Adipocyte (in vitro differentiated cells): Measurements from ENCODE around the gene GNG7.
A peak's percentile ranks its signal among the peaks of the same experiment; 100 is the strongest.
"Not testable (repeated sequence)": the region's sequence is repeated elsewhere in the genome, so short reads cannot be mapped to it uniquely, and the experiment has no call there.

ENCODE experiments used
- DNase-seq: peaks from one replicate; pipeline ENCODE4 v3.0.0-alpha.2; 2015; ENCODE audit warnings: low read depth
- H3K27me3 ChIP-seq: replicated peaks from 2 replicates; pipeline ENCODE4 v1.7.0; 2013; ENCODE audit warnings: mild to moderate bottlenecking, low read length, moderate library complexity; ENCODE audit not compliant: control insufficient read depth, insufficient read depth
- H3K36me3 ChIP-seq: 2 replicates; pipeline ENCODE4 v1.7.0; 2013; ENCODE audit warnings: low read length, mild to moderate bottlenecking, moderate library complexity; ENCODE audit not compliant: control insufficient read depth, insufficient read depth, severe bottlenecking
- H3K4me1 ChIP-seq: 2 replicates; pipeline ENCODE4 v1.7.0; 2013; ENCODE audit warnings: mild to moderate bottlenecking, low read length, moderate library complexity; ENCODE audit not compliant: control insufficient read depth, insufficient read depth
- H3K4me3 ChIP-seq: 2 replicates; pipeline ENCODE4 v1.7.0; 2013; ENCODE audit warnings: mild to moderate bottlenecking, low read length, moderate library complexity
- H3K9ac ChIP-seq: 2 replicates; pipeline ENCODE4 v1.7.0; 2013; ENCODE audit warnings: mild to moderate bottlenecking, low read length, moderate library complexity
- H3K9me3 ChIP-seq: 2 replicates; pipeline ENCODE4 v1.7.0; 2013; ENCODE audit warnings: mild to moderate bottlenecking, low read length, moderate library complexity; ENCODE audit not compliant: control insufficient read depth

The GNG7 gene

DNA sequence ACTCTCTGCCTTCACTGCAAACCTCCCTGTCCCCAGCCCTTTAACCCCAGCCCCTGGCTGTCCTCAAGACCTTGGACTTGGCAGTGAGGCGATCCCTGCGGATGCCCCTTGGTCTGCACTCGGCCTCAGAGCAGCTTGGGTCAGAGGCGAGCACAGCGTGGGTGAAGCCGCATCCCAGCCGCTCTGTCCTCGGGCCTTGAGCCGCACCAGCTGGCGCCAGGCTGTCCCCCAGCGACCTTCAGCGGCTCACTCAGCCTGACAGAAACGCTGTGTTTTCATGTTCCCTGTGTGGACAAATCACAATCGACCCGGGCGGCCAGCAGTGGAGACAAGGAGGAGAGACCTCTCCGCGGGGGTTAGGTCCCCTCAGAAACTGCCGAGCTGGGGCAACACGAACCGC is 52.0 kb downstream of the GNG7 start:
- H3K4me3 ChIP-seq: no peak overlapping the region
- H3K9me3 ChIP-seq: no peaks in the 10 kb centered on the region
- H3K36me3 ChIP-seq: no peaks in the 10 kb centered on the region
- no peaks in the 10 kb centered on the region for H3K4me1 ChIP-seq
- H3K27me3 ChIP-seq: peaks cover 35% of the 10 kb centered on the region
- no peak for DNase-seq
- no peak overlapping the region for H3K9ac ChIP-seq

DNA sequence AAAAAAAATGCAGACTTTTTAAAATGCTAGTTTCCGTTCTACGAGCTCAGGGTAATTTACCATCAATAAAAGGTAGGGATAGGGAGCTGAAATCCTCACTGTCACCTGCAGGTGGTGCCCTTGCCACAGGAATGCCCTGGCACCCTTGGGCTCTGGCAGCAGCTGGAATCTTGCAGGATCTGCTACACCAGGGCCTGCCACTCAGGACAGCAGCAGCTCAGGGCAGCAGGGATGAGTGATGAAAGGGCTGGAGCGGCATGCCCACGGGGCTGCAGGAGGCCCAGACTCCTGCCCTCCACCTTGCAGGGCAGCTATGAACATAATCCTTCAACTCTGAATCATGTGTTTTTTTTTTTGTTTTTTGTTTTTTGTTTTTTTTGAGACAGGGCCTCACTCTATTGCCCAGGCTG is 54.0 kb downstream of the GNG7 start:
- Histone ChIP-seq H3K9ac (no peak overlapping the region), H3K4me1 (no peaks in the 10 kb centered on the region), H3K9me3 (no peaks in the 10 kb centered on the region), H3K27me3 (peaks cover 33% of the 10 kb centered on the region), H3K4me3 (no peak overlapping the region), H3K36me3 (no peaks in the 10 kb centered on the region)
- peak; percentile 81 for DNase-seq

DNA sequence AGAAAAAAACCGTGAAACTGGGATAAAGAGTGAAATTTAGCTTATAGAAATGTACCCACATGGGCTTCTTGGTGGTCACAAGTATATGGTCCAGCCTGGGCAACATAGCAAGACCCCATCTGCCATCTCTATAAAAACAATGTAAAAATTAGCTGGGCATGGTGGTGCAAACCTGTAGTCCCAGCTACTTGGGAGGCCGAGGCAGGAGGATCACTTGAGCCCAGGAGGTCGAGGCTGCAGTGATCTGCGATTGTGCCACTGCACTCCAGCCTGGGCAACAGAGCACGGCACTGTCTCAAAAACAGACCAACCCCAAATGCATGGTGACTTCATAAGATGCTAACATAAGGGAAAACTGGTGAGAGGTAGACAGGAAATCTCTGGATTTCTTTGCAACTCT is 54.4 kb downstream of the GNG7 start:
- Histone ChIP-seq H3K4me1 (no peaks in the 10 kb centered on the region), H3K4me3 (no peak overlapping the region), H3K9ac (no peak overlapping the region), H3K27me3 (peaks cover 33% of the 10 kb centered on the region), H3K36me3 (no peaks in the 10 kb centered on the region), H3K9me3 (no peaks in the 10 kb centered on the region)
- DNase-seq: no peak

DNA sequence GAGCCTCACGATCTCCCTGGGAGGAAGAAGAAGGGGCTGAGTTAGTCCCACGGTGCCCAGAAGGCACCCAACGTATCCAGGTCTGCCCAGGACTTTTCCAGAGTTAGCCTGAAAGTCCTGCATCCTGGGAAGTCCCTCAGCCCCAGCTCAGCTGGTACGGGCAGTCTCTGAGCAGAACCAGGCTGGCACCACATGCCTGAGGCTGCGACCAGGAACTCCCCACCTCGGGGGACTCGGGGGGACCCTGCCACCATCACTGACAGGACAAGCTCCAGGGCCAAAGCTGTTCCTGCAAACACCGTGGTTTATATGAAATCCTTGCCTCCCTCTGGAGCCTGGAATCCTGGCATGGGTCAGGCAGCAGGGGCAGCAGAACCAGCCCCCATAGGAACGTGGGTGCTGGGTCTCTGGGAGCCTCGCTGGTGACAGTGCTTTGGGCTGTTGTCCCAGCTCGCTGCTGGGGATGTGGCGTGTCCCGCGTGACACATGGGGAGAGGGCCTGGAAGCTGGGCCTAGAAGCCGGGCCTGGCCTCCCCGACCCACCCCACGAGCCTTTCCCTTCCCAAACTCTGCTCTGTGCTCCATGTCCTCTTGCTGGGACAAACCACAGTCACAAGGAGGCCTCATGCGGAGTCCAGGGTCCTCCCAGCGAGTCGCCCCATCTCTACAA is 55.5 kb downstream of the GNG7 start:
- DNase-seq: no peak
- Histone ChIP-seq H3K27me3 (peaks cover 37% of the 10 kb centered on the region), H3K9me3 (no peaks in the 10 kb centered on the region), H3K36me3 (no peaks in the 10 kb centered on the region), H3K4me1 (no peaks in the 10 kb centered on the region), H3K9ac (no peak overlapping the region), H3K4me3 (no peak overlapping the region)

DNA sequence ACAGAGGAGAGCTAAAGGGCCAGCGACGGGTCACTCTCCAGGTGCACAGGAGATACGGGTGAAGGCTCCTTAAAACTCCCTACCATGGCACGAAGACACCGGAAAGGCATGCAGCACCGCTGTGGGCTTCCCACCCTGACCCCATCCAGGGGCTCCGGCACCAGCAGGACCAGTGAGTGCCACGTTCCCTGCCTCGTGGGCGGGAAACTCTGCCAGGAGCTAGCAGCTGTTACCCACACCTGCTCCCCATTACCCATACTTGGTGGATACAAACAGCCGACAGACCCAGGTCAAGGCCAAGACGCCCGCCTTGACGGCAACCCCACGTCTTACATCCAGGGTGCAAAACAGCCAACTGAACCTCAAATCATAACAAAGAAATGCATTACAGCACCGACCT is 56.7 kb downstream of the GNG7 start:
- Histone ChIP-seq H3K36me3 (no peaks in the 10 kb centered on the region), H3K4me3 (no peak overlapping the region), H3K9ac (no peak overlapping the region), H3K9me3 (no peaks in the 10 kb centered on the region), H3K4me1 (no peaks in the 10 kb centered on the region), H3K27me3 (peaks cover 37% of the 10 kb centered on the region)
- DNase-seq: no peak

DNA sequence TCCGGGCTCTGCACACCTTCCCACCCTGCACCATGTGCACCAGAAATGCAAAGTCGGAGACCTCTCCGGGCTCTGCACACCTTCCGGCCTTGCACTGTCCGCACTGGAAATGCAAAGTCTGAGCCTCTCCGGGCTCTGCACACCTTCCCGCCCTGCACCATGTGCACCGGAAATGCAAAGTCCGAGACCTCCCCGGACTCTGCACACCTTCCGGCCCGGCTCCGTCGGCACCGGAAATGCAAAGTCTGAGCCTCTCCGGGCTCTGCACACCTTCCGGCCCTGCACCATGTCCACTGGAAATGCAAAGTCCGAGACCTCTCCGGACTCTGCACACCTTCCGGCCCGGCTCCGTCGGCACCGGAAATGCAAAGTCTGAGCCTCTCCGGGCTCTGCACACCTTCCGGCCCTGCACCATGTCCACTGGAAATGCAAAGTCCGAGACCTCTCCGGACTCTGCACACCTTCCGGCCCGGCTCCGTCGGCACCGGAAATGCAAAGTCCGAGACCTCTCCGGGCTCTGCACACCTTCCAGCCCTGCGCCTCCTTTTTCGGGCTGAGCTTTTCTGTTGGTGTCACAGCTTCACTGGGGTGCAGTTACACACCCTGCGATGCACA is 59.3 kb downstream of the GNG7 start:
- DNase-seq, H3K9me3 ChIP-seq, H3K36me3 ChIP-seq, H3K9ac ChIP-seq, H3K4me1 ChIP-seq, H3K4me3 ChIP-seq: not testable (repeated sequence)
- H3K27me3 ChIP-seq: peaks cover 31% of the 10 kb centered on the region

DNA sequence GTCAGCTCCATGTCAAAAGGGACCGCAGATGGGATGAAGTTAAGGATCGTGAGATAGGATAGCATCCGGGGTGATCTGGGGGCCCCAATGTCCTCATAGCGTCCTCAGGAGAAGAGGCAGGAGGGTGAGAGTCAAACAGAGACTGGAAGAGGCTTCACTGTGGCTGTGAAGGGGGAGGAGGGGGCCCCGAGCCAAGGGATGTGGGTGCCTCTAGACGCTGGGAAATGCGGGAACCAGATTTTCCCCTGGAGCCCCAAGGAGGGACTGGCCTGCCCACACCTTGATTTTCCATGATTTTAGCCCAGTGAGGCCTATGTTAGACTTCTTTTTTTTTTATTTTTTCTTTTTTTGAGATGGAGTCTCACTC is 61.2 kb downstream of the GNG7 start:
- H3K36me3 ChIP-seq: no peaks in the 10 kb centered on the region
- H3K9me3 ChIP-seq: no peaks in the 10 kb centered on the region
- DNase-seq: no peak
- H3K4me1 ChIP-seq: peaks cover 13% of the 10 kb centered on the region
- H3K4me3 ChIP-seq: no peak overlapping the region
- H3K9ac ChIP-seq: no peak overlapping the region
- H3K27me3 ChIP-seq: peaks cover 25% of the 10 kb centered on the region

DNA sequence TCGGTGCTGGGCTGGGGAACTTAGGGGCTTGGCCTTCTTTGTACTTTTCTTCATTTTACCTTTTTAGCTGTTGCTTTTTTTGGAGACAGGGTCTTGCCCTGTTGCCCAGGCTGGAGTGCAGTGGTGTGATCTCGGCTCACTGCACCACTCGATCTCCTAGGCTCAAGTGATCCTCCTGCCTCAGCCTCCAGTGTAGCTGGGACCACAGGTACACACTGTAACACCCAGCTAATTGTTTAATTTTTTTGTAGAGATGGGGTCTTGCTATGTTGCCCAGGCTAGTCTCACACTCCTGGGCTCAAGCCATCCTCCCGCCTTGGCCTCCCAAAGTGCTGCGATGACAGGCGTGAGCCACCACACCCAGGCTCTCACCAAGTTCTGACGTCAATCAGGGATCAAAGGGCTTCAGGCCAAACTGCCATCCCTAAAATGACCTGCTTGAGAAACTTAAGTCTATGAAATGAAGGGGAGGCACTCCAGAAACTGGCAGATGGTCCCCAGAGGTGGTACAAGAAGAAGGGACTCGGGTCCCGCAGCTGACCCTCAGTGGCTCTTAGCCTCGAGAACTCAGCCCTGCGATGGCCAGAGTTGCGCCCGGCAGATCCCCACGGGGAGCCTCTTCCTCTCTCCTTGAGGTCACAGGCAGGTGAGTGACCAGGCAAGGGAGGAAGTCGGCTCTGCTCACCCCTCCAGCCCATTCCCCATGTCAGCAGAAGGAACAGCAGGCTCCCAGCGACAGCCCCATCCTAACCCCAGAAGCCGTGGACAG is 61.7 kb downstream of the GNG7 start:
- H3K4me1 ChIP-seq: peaks cover 19% of the 10 kb centered on the region
- no peak overlapping the region for H3K9ac ChIP-seq
- H3K27me3 ChIP-seq: peaks cover 19% of the 10 kb centered on the region
- no peak for DNase-seq
- H3K4me3 ChIP-seq: no peak overlapping the region
- no peaks in the 10 kb centered on the region for H3K36me3 ChIP-seq
- no peaks in the 10 kb centered on the region for H3K9me3 ChIP-seq

DNA sequence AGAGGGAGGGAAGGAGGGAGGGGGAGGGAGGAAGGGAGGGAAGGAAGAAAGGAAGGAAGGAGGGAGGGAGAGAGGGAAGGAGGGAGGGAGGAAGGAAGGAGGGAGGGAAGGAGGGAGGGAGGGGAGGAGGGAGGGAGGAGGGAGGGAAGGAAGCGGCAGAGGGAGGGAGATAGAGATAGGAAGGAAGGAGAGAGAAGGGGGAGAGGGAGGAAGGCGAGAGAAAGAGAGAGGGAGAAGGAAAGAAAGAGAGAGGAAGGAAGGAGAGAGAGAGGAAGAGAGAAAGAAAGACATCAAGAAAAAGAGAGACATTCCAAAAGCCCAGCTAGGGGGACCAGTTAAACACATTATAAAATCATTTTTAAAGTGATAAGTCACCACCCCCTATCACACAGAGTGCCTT is 62.5 kb downstream of the GNG7 start:
- Histone ChIP-seq H3K9ac (no peak overlapping the region), H3K9me3 (no peaks in the 10 kb centered on the region), H3K4me3 (no peak overlapping the region), H3K27me3 (peaks cover 16% of the 10 kb centered on the region), H3K36me3 (no peaks in the 10 kb centered on the region), H3K4me1 (peaks cover 23% of the 10 kb centered on the region)
- no peak for DNase-seq

DNA sequence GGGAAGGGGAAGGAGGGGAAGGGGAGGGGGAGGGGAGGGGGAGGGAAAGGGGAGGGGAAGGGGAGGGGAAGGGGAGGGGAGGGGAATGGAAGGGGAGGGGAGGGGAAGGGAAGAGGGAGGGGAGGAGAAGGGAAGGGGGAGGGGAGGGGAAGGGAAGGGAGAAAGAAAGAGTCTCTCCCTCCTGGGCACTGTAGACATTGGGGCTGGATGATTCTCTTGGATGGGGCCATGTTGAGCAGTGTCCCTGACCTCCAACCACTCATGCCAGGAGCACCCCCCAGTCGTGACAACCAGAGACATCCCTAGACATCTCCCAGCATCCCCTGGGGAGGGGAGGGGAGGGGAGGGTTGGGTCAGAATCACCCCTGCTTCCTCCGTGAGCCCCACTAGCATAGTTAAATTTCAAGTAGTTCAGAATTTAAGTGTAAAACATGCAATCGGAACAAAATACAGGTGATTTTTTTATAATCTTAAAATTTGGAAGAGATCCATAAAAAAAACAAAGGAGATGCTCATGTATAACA is 64.0 kb downstream of the GNG7 start:
- Histone ChIP-seq H3K27me3 (peaks cover 9% of the 10 kb centered on the region), H3K4me3 (no peak overlapping the region), H3K9ac (no peak overlapping the region), H3K9me3 (no peaks in the 10 kb centered on the region), H3K4me1 (peaks cover 33% of the 10 kb centered on the region), H3K36me3 (no peaks in the 10 kb centered on the region)
- DNase-seq: no peak

DNA sequence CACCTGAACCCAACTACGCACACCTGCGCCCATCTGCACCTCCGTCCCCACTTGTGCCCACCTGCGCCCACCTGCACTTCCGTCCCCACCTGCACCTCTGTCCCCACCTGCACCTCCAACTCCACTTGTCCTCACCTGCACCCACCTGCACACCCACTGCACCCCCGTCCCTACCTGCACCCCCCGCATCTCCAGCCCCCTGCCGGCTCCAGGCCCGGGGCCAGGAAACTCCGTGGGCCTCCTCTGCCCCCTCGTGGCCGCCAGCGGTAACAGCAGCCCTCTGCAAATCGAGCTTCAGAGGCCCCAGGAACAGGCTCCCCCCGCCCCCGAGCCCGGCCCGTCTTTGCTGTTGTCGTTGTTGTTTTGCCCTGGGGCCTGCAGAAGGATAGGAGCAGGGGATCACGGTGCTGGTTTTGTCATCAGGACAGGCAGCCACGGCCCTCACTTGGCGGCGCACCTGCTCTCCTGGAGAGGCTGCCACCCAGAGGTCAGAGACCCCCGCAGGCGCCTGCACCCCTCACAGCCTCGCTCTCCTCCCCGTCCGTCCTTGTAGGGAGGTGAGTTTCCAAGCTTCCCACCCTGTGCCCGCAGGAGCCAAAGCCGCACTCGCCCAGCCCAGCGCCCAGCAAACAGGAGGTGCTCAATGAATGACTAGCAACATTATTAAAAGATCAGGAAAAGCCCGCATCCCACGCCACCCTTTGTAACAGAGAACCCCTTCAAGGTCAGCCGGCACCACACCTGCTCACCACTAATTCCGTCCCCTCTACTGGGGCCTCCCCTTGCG is 65.4 kb downstream of the GNG7 start:
- peak; percentile 73 for DNase-seq
- Histone ChIP-seq H3K36me3 (no peaks in the 10 kb centered on the region), H3K4me1 (peaks cover 33% of the 10 kb centered on the region), H3K9me3 (no peaks in the 10 kb centered on the region), H3K4me3 (peak overlapping the region; percentile 33), H3K9ac (peak overlapping the region; percentile 50), H3K27me3 (peaks cover 3% of the 10 kb centered on the region)
